Activated CD4-positive, alpha-beta T cell treated with anti-CD3 and anti-CD28 coated beads for 24 hours (primary cell): Measurements from ENCODE around the gene LEP.

ENCODE experiments used
- DNase-seq, 2 donors: peaks; one replicate each; pipeline ENCODE4 v3.0.0-alpha.2; 2020; ENCODE audit warnings: low read depth in 2 of 2

The LEP gene

DNA sequence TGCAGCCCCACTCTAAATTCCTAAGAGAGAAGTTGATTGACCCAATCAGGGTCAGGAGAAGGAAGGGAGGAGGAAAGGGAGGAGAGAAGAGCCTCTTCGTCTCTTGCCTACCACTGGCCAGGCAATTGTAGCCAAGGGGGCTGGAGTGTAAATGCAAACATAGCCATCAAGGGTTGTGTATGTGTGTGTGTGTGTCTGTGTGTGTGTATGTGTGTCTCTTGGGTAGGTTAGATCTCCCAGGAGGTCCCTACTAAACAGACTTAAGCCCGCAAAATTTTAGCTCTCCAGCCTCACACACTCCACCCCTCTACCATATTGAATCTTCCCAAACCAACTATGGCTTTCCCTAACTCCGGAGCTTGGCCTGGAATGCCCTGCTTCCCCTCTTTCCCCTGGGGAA lies 3.8 kb downstream of the LEP start:
- DNase-seq: no peak

DNA sequence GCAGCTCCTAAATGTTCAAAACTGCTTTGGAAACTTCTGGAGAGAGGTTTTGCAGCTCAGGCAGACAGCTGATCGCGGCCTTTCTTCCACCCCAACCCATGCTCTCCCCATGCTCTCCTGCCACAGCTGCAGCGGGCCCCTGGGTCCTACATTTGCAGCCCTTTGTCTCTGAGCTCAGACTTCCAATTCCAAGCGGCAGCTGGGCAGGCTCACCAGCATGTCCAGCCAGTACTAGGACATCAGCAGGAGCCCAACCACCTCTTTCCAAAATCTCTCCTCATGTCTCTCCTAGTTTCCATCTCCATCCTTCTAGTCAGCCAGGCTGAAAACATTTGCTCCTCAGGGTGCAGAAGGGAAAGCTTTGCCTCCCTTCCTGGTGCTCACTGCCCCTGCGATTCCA lies 6.0 kb downstream of the LEP start:
- DNase-seq: no peak

DNA sequence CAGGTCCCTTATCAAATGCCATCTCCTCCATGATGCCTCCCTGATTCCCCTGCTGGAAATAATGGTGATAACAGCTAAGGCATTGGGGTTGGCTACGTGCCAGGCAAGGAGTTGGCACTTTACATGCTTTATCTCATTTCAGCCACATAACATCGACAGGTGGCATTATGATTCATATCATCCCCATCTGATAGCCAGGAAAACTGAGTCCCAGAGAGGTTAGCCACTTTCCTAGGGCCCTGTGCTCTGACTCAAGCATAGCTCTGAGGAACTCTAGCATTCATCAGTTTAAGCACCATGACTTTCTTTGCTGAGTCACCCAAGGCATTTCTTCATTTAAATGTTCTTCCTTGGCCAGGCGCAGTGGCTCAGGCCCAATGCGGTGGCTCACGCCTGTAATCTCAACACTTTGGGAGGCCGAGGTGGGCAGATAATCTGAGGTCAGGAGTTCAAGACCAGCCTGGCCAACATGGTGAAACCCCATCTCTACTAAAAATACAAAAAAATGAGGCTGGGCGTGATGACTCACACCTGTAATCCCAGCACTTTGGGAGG lies 6.6 kb downstream of the LEP start:
- DNase-seq: no peak

DNA sequence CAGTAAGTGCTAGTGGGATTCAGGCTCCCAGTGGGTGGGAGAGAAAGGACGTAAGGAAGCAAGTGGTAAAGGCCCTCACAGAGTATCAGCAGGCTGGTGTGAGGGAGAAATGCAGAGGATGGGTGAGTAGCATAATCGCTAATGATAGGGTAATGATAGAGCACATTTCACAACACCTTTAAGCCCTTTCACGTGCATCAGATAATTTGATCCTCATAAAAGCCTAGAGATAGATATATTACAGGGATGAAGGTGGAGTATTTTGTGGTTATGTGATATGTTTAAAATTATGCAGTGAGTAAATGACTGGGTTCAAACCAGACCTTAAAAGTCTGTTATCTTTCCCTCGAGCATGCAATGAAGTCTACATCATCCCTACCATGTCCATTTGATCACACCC lies 10.3 kb downstream of the LEP start:
- DNase-seq: no peak

DNA sequence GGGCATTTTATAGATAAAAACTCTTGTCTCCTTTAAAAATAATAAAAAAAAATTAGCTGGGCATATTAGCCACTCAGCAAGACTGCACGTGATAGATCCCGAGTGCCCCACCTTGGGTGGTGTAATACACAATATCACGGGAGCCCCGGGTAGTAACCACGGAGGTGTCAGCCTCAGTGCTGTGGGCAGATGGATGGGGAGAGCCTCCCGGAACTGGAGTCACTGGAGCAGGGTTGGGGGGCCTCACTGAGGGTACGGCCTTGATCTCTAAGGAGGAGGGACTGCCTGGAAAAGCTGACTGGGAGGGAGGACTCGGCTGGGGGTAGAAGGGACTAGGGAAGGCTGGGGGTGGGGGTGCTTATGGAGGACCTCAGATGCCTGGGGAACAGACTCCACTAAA lies 12.6 kb downstream of the LEP start:
- DNase-seq: no peak

DNA sequence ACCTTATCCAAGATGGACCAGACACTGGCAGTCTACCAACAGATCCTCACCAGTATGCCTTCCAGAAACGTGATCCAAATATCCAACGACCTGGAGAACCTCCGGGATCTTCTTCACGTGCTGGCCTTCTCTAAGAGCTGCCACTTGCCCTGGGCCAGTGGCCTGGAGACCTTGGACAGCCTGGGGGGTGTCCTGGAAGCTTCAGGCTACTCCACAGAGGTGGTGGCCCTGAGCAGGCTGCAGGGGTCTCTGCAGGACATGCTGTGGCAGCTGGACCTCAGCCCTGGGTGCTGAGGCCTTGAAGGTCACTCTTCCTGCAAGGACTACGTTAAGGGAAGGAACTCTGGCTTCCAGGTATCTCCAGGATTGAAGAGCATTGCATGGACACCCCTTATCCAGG lies 13.4 kb downstream of the LEP start:
- no peak for DNase-seq

DNA sequence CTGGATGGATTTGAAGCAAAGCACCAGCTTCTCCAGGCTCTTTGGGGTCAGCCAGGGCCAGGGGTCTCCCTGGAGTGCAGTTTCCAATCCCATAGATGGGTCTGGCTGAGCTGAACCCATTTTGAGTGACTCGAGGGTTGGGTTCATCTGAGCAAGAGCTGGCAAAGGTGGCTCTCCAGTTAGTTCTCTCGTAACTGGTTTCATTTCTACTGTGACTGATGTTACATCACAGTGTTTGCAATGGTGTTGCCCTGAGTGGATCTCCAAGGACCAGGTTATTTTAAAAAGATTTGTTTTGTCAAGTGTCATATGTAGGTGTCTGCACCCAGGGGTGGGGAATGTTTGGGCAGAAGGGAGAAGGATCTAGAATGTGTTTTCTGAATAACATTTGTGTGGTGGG lies 14.2 kb downstream of the LEP start:
- DNase-seq: no peak

DNA sequence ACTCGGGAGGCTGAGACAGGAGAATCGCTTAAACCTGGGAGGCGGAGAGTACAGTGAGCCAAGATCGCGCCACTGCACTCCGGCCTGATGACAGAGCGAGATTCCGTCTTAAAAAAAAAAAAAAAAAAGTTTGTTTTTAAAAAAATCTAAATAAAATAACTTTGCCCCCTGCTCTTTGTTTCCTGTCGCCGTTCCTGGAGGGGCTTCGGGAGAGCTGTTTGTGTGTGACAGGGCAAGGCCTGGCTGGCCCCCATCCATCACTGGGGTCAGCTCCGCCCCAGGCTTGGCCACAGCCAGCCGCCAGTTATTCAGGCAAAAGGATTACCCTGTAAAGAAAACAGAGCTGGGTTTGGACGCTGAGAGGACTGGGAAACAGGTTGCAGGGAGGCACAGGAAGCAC lies 16.4 kb downstream of the LEP start:
- DNase-seq: no peak

DNA sequence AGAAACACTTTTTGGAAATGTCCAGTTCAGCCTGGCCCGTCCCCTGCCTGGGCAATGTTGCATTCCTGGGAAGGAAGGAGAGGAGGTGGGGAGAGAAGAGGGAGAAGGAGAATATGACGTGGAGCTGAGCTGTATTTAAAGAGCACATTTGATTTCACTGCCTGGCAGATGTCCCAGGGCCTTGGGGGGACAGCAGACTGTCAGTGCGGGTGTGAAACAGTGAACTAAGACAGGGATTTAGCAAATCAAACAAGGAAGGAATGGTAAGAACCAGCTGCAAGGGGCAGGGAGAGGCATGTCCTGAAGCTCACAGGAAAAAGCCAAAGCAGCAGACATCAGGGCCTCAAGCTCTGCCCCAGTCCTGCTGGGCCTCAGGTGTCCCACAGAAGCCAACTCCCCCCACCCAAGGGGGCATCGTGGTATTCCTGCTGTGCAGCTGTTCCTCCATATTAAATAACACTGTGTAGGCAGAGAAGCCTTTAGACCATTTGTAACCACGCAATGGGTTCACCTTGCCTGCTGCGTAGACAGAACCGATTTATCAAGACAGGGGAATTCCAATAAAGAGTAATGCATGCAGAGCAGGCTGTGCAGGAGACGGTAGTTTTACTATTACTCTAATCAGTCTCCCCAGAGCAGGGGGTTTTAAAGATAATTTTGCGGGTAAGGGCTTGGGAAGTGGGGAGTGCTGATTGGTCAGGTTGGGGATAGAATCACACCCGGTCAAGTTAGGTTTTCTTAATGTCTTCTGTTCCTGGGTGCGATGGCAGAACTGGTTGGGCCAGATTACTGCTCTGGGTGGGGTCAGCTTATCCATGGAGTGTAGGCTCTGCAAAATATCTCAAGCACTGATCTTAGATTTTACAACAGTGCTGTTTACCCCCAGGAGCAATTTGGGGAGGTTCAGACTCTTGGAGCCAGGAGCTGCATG lies 18.3 kb downstream of the LEP start:
- no peak for DNase-seq

DNA sequence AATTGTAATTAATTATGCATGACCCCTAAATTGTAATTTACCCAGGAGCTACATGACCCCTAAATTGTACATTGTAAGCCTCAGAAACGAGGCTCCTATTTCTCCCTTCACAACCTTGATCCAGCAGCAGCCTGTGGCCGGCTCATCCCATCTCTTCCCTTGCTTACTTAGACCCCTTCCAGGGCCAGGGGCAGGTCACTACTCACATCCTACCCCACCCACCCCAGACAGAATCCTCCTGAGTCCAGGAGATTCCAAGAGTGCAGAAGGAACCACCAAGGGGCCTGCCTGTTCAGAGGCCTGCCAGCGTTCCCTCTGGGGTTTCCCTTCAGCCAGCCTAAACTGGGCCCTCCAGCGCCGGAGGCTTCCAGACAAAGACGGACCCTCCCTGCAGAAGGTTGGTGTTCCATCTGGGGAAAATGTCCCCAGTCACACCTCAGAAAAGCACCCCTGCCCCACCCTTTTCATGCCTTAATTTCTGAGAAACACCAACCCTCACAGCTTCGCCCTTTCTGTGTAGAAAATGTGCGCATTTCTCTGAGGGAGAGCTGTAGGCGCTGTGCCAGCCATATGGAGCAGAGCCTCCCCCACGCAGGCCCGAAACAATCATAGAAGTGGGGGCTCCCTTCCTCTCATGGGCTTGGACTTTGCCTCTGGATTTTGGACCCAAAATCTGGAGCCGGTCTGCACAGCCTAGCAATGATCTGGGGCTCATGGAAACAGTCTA lies 19.2 kb downstream of the LEP start:
- DNase-seq: no peak

DNA sequence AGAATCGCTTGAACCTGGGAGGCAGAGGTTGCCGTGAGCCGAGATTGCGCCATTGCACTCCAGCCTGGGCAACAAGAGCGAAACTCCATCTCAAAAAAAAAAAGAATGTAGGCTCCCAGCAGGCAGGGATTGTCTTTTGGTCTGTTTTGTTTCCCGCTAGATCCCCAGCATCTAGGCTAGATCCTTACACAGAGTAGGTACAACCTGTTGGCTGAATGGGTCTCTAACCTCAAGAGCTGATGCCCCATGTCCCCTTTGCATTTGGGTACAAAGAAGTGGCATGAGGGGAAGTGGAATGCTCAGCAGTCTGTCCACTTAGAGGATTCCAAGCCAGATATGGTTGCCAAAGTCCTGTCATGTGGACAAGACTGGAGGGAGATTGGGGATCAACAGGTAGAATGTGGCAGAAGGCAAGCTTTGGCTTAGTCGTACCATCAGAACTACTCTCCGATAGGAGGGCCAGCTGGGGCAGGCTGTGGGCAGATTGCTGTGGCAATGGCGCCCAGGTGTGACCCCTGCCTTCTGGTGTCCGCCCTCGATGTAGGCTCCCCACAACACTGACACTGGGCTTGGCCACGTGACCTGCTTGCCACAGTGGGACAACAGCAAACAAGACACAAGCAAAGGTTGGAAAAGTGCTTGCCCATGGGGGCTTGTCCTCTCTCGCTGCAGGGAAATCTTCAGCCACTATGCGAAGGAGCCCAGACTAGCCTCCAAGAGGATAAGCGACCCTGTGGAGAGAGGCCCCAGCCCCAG lies 21.4 kb downstream of the LEP start:
- DNase-seq: no peak

DNA sequence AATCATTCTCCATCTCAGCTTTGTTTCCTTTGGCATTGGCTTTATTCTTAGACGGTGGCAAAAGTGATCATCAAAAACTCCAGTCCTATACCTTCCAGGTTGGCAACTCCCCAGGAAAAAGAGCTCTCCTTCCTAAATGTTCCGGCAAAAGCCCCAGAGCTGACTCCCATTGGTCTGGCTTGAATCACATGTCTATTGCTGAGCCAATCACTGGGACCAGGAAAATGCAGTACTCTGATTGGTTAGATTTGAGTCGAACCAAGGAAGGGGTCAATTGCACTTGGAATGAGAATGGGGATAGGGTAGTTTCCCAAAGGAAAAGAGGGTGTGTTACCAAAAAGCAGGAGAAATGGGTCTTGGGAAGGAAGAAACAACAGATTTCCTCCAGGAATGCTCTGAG lies 22.3 kb downstream of the LEP start:
- no peak for DNase-seq

DNA sequence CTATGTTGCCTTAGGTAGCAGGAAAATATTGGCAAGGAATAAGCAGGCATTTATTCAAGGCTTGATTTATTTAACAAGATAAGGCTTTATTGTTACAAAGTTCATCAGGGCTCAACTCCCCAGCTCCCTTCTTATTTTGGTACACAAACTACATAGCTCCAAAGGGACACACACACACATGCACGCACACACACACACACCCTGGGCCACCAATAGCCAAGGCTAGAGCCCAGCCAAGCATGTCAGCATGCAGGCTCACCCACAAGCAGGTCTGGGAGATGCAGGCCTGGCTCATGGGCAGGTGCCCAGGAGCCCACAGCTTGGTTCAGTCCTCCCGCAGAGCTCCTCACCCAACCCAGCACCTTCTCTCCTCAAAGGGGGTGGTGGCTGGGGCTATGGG lies 23.4 kb downstream of the LEP start:
- DNase-seq: no peak

DNA sequence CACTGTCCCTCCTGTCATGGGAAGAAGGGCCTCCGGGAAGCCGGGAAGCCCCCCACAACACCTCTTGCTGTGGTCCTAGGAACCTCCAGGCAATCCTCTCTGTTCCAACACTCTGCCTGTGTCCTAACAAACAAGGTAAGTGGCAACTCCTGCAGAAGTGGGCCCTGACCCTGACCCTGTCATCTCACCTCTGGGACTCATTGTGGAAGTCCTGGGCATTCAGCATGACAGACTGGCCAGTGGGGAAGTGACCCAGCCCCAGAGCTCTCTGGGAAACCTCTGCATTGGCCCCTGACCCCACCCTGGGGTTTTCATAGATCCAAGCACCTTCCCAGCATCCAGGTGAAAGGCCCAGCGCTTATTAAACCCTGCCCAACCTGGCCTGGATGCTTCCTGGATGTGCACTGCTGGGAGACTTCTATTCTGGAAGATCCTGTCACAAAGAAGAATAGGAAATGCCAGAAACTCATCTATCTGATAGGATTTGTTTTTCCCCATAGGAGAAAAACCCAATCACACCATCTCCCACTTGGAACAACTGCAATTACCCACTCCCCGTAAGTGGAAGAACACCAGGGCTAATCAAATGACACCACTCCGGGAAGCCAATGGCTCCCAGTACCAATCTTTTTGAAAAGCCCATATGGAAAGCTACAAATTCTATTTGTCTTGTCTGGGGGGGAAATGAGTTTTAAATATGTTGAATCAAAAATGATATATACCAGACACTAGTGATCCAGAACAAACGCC lies 24.3 kb downstream of the LEP start:
- DNase-seq: no peak

DNA sequence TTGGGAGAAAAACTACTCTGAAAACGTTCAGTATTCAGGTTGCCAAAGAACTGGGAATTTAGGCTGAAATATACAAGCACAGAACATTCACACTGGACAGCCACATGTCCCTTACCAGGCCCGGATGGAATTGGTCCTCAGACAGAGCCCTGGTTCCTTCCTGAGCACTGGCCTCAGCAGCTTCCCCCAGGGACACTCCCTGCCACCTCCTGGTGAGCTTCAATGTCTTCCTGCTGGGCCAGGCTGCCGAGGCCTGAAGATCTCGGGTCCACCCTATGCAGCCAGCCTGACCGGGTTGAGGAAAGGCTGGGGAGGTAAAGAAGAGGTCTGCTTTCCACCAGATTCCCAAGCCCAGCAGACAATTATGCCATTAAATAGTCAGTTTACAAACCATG lies 24.8 kb downstream of the LEP start:
- no peak for DNase-seq

DNA sequence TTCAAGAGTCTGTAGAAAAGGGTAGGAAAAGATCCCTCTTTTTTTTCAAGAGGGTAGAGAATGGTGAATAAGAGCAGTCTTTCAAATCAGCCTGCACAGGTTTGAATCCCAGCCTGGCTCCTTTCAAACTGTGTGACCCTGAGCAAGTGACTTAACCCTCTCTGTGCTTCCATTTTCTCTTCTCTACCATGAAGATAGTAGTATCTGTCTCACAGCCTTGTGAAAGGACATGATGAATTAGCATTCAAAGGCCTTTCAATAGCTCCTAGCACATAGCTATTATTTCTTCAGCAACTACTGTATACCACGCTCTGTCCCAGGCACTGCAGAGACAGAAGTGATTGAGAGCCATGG lies 25.4 kb downstream of the LEP start:
- DNase-seq: no peak

DNA sequence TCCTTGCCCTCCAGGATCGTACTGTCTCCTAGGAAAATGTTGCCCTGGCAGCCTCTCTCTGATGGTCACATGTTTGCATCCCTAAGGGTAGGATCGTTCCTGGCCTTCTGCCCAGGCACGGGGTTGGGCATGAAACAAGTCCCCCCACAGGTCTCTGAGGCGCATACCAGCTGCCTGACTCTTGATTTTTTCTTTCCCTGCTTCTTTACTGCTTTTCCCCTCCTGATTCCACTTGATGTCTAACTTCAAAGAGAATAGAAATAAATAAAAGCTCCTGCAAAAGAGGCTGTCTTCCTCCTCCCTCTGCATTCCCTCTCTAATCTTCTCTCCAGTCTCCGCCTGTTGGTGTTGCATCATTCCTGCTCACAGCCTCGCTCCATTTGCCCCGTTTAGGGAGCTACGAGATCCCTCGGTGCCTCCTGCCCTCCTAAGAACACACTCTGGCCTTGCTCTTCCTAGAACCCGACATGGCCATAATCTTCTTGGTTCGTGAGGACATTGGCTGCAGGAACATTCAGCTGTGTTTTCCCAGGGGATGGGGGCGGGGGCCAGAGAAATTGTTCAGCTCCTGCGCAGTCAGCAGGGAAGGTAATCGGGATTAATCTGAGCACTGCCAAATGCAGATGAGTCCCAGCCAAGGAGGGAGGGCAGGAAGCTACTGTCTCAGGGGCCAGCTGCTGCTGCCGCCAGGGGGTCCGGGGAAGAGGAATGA lies 26.0 kb downstream of the LEP start:
- no peak for DNase-seq

DNA sequence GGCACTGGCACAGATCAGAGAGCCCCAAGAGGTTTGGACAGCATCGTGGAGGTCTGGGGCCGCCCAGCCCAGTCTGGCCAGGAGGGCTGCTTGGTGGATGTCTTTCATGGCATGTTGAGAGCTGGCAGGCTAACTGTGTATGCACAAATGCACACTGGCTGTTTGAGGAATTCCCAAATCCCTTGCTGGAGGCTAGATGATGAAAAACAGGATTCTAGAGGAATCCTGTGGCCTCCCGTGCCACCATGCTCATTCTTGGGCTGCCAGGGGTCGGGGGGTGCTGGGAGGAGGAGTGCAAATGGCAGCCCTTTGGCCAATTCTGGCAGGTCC lies 26.5 kb downstream of the LEP start:
- no peak for DNase-seq

DNA sequence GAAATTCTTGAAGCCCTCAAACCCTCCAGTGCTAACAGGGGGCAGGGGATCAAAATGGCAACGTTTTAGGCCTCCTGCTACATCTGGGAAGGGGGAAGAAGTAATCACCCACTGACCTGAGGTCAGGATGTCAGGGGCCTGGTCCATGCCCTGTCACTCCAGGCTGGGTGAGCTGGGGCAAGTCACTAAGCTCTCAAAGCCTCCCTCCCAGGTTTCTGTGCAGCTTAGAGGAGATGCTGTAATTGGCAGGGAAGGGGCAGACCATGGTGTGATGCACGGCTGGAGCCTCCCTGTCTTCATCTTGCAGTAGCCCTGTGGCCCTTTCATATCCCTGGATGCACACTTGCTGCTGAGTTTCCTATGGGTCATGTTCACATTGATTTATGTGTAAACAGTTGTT lies 27.2 kb downstream of the LEP start:
- DNase-seq: no peak

DNA sequence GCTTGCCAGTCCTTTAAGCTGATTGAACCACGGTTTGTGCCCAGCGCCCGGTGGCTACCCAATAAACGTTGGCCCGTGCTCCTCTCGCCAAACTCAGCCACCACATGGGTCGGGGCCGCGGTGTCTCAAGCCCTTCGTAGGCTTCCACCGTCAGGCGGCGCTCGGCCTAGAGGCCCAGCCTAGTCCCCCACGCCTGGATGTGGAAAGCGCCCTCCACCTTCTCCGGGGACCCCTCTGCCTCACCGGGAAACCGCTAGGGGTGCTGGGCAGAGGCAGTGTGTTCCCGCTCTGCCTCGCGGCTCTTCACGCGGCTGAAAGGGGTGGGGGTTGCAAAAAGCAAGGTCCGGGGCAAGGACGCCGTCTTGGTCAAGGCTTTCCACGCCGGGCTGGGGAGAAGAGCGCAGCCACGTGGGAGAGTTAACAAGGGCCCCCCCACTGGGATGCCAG lies 29.8 kb downstream of the LEP start:
- no peak for DNase-seq

DNA sequence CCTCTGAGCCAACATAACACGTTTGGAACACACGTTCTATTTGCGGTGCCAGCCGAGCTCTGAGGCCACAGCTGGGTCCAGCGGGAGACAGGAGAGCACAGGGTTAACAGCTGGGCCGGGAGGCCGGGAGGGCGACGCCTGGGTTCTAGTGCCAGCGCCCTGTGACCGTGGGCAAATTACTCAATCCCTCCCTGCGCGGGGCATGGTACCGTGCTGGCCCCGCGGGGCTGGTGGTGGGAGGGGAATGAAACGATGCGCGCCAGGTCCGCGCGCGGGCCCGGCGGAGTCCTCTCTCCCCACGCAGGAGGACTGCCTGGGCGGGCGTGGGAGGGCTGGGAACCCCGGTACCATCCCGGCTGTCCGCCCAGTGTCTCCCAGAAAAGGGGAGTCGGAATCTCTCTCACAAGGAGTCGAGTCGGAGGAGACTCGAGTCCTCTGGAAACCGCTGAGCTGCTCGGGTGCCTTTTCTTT lies 30.4 kb downstream of the LEP start:
- no peak for DNase-seq
